ENCODE results near the gene ELOVL6. TPM values are rescaled to one million over a fixed set of nuclear protein-coding genes. Genes with fewer than 3 reads are reported as not detected.

ELOVL6 gene
- total RNA-seq, 1 experiment from 2014 or later: 11.9 TPM

- H3K36me3 ChIP-seq: peaks cover 2% of the 10 kb centered on the region; the same call in 1 of the 2 replicates
- no peak for DNase-seq (ENCODE audit: low read depth in 1 of 2, low spot score in 2 of 2)
These were observed 59.3 kb downstream of the ELOVL6 start for GRCh38 chr4:110139111-110139510.

GRCh38 chr4:110138551-110138950 lies 59.9 kb downstream of the ELOVL6 start:
- H3K36me3 ChIP-seq: peaks cover 4% of the 10 kb centered on the region; the same call in 1 of the 2 replicates
- no peak overlapping the region for H3K4me3 ChIP-seq
- no peak overlapping the region for H3K27ac ChIP-seq

More at GRCh38 chr4:110139111-110139510, 59.3 kb downstream of the ELOVL6 start:
- Histone ChIP-seq H3K4me1 (replicated peaks) (no peaks in the 10 kb centered on the region), H3K4me3 (no peak overlapping the region), H3K9me3 (replicated peaks) (no peaks in the 10 kb centered on the region), H3K27me3 (replicated peaks) (no peaks in the 10 kb centered on the region), H3K27ac (no peak overlapping the region)

GRCh38 chr4:110137829-110138228 lies 60.6 kb downstream of the ELOVL6 start:
- Histone ChIP-seq H3K27ac (no peak overlapping the region), H3K4me3 (no peak overlapping the region), H3K4me1 (replicated peaks) (no peaks in the 10 kb centered on the region), H3K36me3 (peaks cover 4% of the 10 kb centered on the region; the same call in 1 of the 2 replicates), H3K27me3 (replicated peaks) (no peaks in the 10 kb centered on the region), H3K9me3 (replicated peaks) (no peaks in the 10 kb centered on the region)
- DNase-seq (ENCODE audit: low read depth in 1 of 2, low spot score in 2 of 2): no peak

More at GRCh38 chr4:110138551-110138950, 59.9 kb downstream of the ELOVL6 start:
- no peak for DNase-seq (ENCODE audit: low read depth in 1 of 2, low spot score in 2 of 2)
- H3K27me3 ChIP-seq (replicated peaks): no peaks in the 10 kb centered on the region
- H3K4me1 ChIP-seq (replicated peaks): no peaks in the 10 kb centered on the region
- no peaks in the 10 kb centered on the region for H3K9me3 ChIP-seq (replicated peaks)

- H3K4me1 ChIP-seq (replicated peaks): no peaks in the 10 kb centered on the region
- H3K4me3 ChIP-seq: no peak overlapping the region
- H3K27me3 ChIP-seq (replicated peaks): no peaks in the 10 kb centered on the region
- H3K27ac ChIP-seq: no peak overlapping the region
- H3K36me3 ChIP-seq: peaks cover 4% of the 10 kb centered on the region; the same call in 1 of the 2 replicates
- H3K9me3 ChIP-seq (replicated peaks): no peaks in the 10 kb centered on the region
- DNase-seq (ENCODE audit: low read depth in 1 of 2, low spot score in 2 of 2): no peak
These were observed 62.9 kb downstream of the ELOVL6 start for GRCh38 chr4:110135523-110135922.

GRCh38 chr4:110135076-110135475 lies 63.3 kb downstream of the ELOVL6 start:
- Histone ChIP-seq H3K36me3 (peaks cover 4% of the 10 kb centered on the region; the same call in 1 of the 2 replicates), H3K4me3 (no peak overlapping the region), H3K9me3 (replicated peaks) (no peaks in the 10 kb centered on the region), H3K4me1 (replicated peaks) (no peaks in the 10 kb centered on the region), H3K27me3 (replicated peaks) (no peaks in the 10 kb centered on the region), H3K27ac (no peak overlapping the region)
- no peak for DNase-seq (ENCODE audit: low read depth in 1 of 2, low spot score in 2 of 2)

- no peak for DNase-seq (ENCODE audit: low read depth in 1 of 2, low spot score in 2 of 2)
- Histone ChIP-seq H3K4me1 (replicated peaks) (no peaks in the 10 kb centered on the region), H3K27me3 (replicated peaks) (no peaks in the 10 kb centered on the region), H3K9me3 (replicated peaks) (no peaks in the 10 kb centered on the region), H3K36me3 (peaks cover 4% of the 10 kb centered on the region; the same call in 1 of the 2 replicates), H3K4me3 (no peak overlapping the region), H3K27ac (no peak overlapping the region)
These were observed 64.0 kb downstream of the ELOVL6 start for GRCh38 chr4:110134269-110134869.

GRCh38 chr4:110132816-110133719 lies 65.3 kb downstream of the ELOVL6 start:
- Histone ChIP-seq H3K27ac (no peak overlapping the region), H3K27me3 (replicated peaks) (no peaks in the 10 kb centered on the region), H3K36me3 (peaks cover 4% of the 10 kb centered on the region; the same call in 1 of the 2 replicates), H3K4me1 (replicated peaks) (no peaks in the 10 kb centered on the region), H3K9me3 (replicated peaks) (no peaks in the 10 kb centered on the region), H3K4me3 (no peak overlapping the region)
- no peak for DNase-seq (ENCODE audit: low read depth in 1 of 2, low spot score in 2 of 2)

- Histone ChIP-seq H3K27ac (no peak overlapping the region), H3K4me3 (no peak overlapping the region), H3K27me3 (replicated peaks) (no peaks in the 10 kb centered on the region), H3K9me3 (replicated peaks) (no peaks in the 10 kb centered on the region), H3K36me3 (peaks cover 4% of the 10 kb centered on the region; the same call in 1 of the 2 replicates), H3K4me1 (replicated peaks) (no peaks in the 10 kb centered on the region)
- no peak for DNase-seq (ENCODE audit: low read depth in 1 of 2, low spot score in 2 of 2)
These were observed 66.5 kb downstream of the ELOVL6 start for GRCh38 chr4:110131916-110132315.

GRCh38 chr4:110130576-110131358 lies 67.6 kb downstream of the ELOVL6 start:
- Histone ChIP-seq H3K27ac (no peak overlapping the region), H3K9me3 (replicated peaks) (no peaks in the 10 kb centered on the region), H3K27me3 (replicated peaks) (no peaks in the 10 kb centered on the region), H3K4me3 (no peak overlapping the region), H3K4me1 (replicated peaks) (no peaks in the 10 kb centered on the region), H3K36me3 (peaks cover 4% of the 10 kb centered on the region; the same call in 1 of the 2 replicates)
- no peak for DNase-seq (ENCODE audit: low read depth in 1 of 2, low spot score in 2 of 2)

GRCh38 chr4:110129544-110129943 lies 68.9 kb downstream of the ELOVL6 start:
- no peak overlapping the region for H3K4me3 ChIP-seq
- no peak overlapping the region for H3K27ac ChIP-seq
- H3K4me1 ChIP-seq (replicated peaks): no peaks in the 10 kb centered on the region
- DNase-seq (ENCODE audit: low read depth in 1 of 2, low spot score in 2 of 2): no peak
- 0 out of 2 replicates have a peak, but pooled peaks cover 4% of the 10 kb centered on the region for H3K36me3 ChIP-seq
- no peaks in the 10 kb centered on the region for H3K27me3 ChIP-seq (replicated peaks)
- H3K9me3 ChIP-seq (replicated peaks): no peaks in the 10 kb centered on the region

- H3K9me3 ChIP-seq (replicated peaks): no peaks in the 10 kb centered on the region
- no peak overlapping the region for H3K27ac ChIP-seq
- H3K36me3 ChIP-seq: no peaks in the 10 kb centered on the region
- H3K4me1 ChIP-seq (replicated peaks): no peaks in the 10 kb centered on the region
- no peaks in the 10 kb centered on the region for H3K27me3 ChIP-seq (replicated peaks)
- no peak overlapping the region for H3K4me3 ChIP-seq
- no peak for DNase-seq (ENCODE audit: low read depth in 1 of 2, low spot score in 2 of 2)
These were observed 69.9 kb downstream of the ELOVL6 start for GRCh38 chr4:110128472-110128919.

- DNase-seq (ENCODE audit: low read depth in 1 of 2, low spot score in 2 of 2): no peak
- Histone ChIP-seq H3K36me3 (no peaks in the 10 kb centered on the region), H3K9me3 (replicated peaks) (no peaks in the 10 kb centered on the region)
These were observed 70.4 kb downstream of the ELOVL6 start for GRCh38 chr4:110128029-110128428.

GRCh38 chr4:110124711-110125110 lies 73.7 kb downstream of the ELOVL6 start:
- H3K9me3 ChIP-seq (replicated peaks): no peaks in the 10 kb centered on the region
- H3K4me1 ChIP-seq (replicated peaks): no peaks in the 10 kb centered on the region

More at GRCh38 chr4:110128029-110128428, 70.4 kb downstream of the ELOVL6 start:
- Histone ChIP-seq H3K4me1 (replicated peaks) (no peaks in the 10 kb centered on the region), H3K4me3 (no peak overlapping the region), H3K27me3 (replicated peaks) (no peaks in the 10 kb centered on the region), H3K27ac (no peak overlapping the region)

More at GRCh38 chr4:110124711-110125110, 73.7 kb downstream of the ELOVL6 start:
- H3K36me3 ChIP-seq: no peaks in the 10 kb centered on the region
- no peak overlapping the region for H3K4me3 ChIP-seq
- H3K27ac ChIP-seq: no peak overlapping the region
- no peak for DNase-seq (ENCODE audit: low read depth in 1 of 2, low spot score in 2 of 2)
- no peaks in the 10 kb centered on the region for H3K27me3 ChIP-seq (replicated peaks)

All from SJSA1 (cell line).